Neural progenitor cell (in vitro differentiated cells): Measurements from ENCODE around the gene SLC25A29.

Experiments used
- CTCF ChIP-seq: fragments of 200-600 bp; sonication (generic); IDR thresholded peaks from 2 replicates; pipeline ENCODE4 v1.5.1; 2017; ENCODE audit warnings: antibody characterized with exemption, mild to moderate bottlenecking
- EZH2 ChIP-seq: fragments of 200-600 bp; sonication (generic); IDR thresholded peaks from 2 replicates; pipeline ENCODE4 v1.6.1; 2017; ENCODE audit warnings: antibody characterized with exemption, mild to moderate bottlenecking, moderate library complexity
- EZH2phosphoT487 ChIP-seq: fragments of 200-600 bp; sonication (generic); IDR thresholded peaks from 2 replicates; pipeline ENCODE4 v1.6.1; 2017; ENCODE audit warnings: antibody characterized with exemption

DNA sequence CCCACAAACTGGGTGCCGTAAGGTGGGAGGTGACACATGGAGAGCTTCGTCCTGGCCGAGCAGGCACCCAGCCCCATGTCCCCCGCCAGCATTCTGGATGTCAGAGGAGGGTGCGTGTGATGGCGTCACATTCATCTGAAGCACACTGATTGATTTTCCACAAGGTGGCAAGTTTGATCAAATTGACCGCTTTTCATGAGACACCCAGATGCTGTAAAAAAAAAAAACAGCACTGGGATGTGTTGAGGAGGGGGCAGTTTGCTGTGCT lies 24.2 kb downstream of the SLC25A29 start:
- TF ChIP-seq EZH2 (no peak), CTCF (no peak), EZH2phosphoT487 (no peak)
